Endothelial cell of umbilical vein (primary cell): ENCODE data around the gene MOK.

Experiments
- CTCF ChIP-seq, 2 donors: IDR thresholded peaks; 1 replicate in 1 of 2; 2 replicates in 1 of 2; pipeline ENCODE4 v1.5.1; 2011; ENCODE audit warnings: low read length in 2 of 2, mild to moderate bottlenecking in 2 of 2, moderate library complexity in 2 of 2, control low read depth in 1 of 2, inconsistent platforms in 1 of 2, low read depth in 1 of 2; ENCODE audit not compliant: insufficient read depth in 1 of 2; ENCODE audit errors: extremely low read depth in 1 of 2
- EZH2 ChIP-seq: IDR thresholded peaks from 2 replicates; pipeline ENCODE4 v1.6.1; 2012; ENCODE audit warnings: borderline replicate concordance, low read depth, mild to moderate bottlenecking, moderate library complexity, low read length, inconsistent platforms; ENCODE audit not compliant: severe bottlenecking
- FOS ChIP-seq: IDR thresholded peaks from 2 replicates; pipeline ENCODE4 v1.6.1; 2011; ENCODE audit warnings: mild to moderate bottlenecking, low read length, moderate library complexity, borderline replicate concordance; ENCODE audit not compliant: insufficient read depth
- GATA2 ChIP-seq: IDR thresholded peaks from 2 replicates; pipeline ENCODE4 v1.7.0; 2011; ENCODE audit warnings: low read depth, mild to moderate bottlenecking, moderate library complexity, mixed read lengths, low read length; ENCODE audit not compliant: insufficient read length, insufficient read depth
- MYC ChIP-seq: IDR thresholded peaks from one replicate; pipeline ENCODE4 v1.6.1; 2011; ENCODE audit warnings: mild to moderate bottlenecking, low read depth, low read length
- POLR2A ChIP-seq: IDR thresholded peaks from 2 replicates; pipeline ENCODE4 v1.6.1; 2012; ENCODE audit warnings: low read depth, mild to moderate bottlenecking, control low read depth, low read length
- POLR2AphosphoS5 ChIP-seq: IDR thresholded peaks from 2 replicates; pipeline ENCODE4 v1.6.1; 2012; ENCODE audit warnings: low read depth, mild to moderate bottlenecking, control low read depth, low read length, moderate library complexity; ENCODE audit not compliant: insufficient read depth

DNA sequence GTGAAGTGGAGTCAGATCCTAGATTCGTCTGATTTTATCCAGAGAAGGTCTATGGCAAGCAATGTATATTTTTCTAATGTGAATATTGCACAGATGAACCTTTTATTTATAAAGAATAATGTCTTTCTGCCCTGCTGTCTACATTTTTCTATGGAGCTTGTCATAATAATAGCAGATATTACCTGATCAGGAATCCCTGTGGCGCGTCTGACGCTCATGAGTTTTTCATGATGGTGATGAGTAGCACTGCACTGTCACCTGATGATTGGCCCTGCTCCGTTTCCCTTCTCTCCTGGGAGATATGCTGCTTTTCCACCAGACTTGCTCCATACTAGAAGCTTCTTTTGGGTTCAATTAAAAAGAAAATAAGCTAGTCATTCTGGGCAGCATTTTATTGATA lies 37.3 kb upstream of the MOK start:
- TF ChIP-seq CTCF (IDR thresholded peaks at IDR 0.05; ENCODE audit: extremely low read depth in 1 of 2, insufficient read depth in 1 of 2, low read depth in 1 of 2, low read length in 2 of 2) (no peak), POLR2A (no peak), POLR2AphosphoS5 (no peak), GATA2 (no peak), FOS (no peak), EZH2 (no peak), MYC (no peak)
